A549 treated with dexamethasone at 1 μM for 4 hours (cell line): ENCODE measurements around the gene ACRBP. TPM values are rescaled to one million over a fixed set of nuclear protein-coding genes. Genes with fewer than 3 reads are reported as not detected.

Experiments used
- total RNA-seq: library from RNA; stranded (reverse); fragments of 200-300 nt; extraction: Qiagen RNA extraction; gene quantifications from 5 replicates; pipeline ENCODE4 v1.2.3, GENCODE V29; 2022

The ACRBP gene
- total RNA-seq = 0.13 to 0.23 TPM (median 0.19 TPM) in 5 replicates

GRCh38 chr12:6647083-6647604, at the start of gene ACRBP:
TSS of gene ACRBP (minus strand) at chr12:6647432. CDS start at chr12:6647366, 66 bp downstream.

GRCh38 chr12:6688999-6689882, 42.0 kb upstream of the ACRBP start, which contains the start of gene ZNF384:
TSS of gene ZNF384 (minus strand) at chr12:6689375. CDS start at chr12:6679520, 9,855 bp downstream.

GRCh38 chr12:6662906-6663742, 15.9 kb upstream of the ACRBP start, which contains the start of gene ING4:
TSS of gene ING4 (minus strand) at chr12:6663119. CDS start at chr12:6663101, 18 bp downstream.

GRCh38 chr12:6635856-6636531, 11.2 kb downstream of the ACRBP start, which contains the start of gene LPAR5:
TSS of gene LPAR5 (minus strand) at chr12:6635959. CDS start at chr12:6621248, 14,711 bp downstream.

Other genes starting within 250 kb of the ACRBP start
- not detected in 5 replicates for gene CD27, start 202.5 kb downstream of the ACRBP start, total RNA-seq
- gene TAPBPL, start 195.4 kb downstream of the ACRBP start, total RNA-seq = 3.1 to 3.6 TPM (median 3.5 TPM) in 5 replicates
- gene VAMP1, start 176.8 kb downstream of the ACRBP start, total RNA-seq = 8.7 to 13.1 TPM (median 12.6 TPM) in 5 replicates
- gene MRPL51, start 154.2 kb downstream of the ACRBP start, total RNA-seq = 277 to 325 TPM (median 291 TPM) in 5 replicates
- gene NCAPD2, start 153.3 kb downstream of the ACRBP start, total RNA-seq = 44.6 to 67.9 TPM (median 62.9 TPM) in 5 replicates
- gene GAPDH, start 112.9 kb downstream of the ACRBP start, total RNA-seq = 6,774 to 8,699 TPM (median 8,412 TPM) in 5 replicates
- 1.3 to 2.0 TPM (median 1.5 TPM) in 5 replicates for gene IFFO1, start 91.4 kb downstream of the ACRBP start, total RNA-seq
- 84.8 to 101 TPM (median 93.6 TPM) in 5 replicates for gene NOP2, start 79.1 kb downstream of the ACRBP start, total RNA-seq
- 61.0 to 71.4 TPM (median 66.7 TPM) in 5 replicates for gene CHD4, start 40.1 kb downstream of the ACRBP start, total RNA-seq
- 0.51 to 0.87 TPM (median 0.71 TPM) in 5 replicates for gene LPAR5, start 11.5 kb downstream of the ACRBP start, total RNA-seq
- gene ING4, start 15.7 kb upstream of the ACRBP start, total RNA-seq = 11.8 to 15.1 TPM (median 12.9 TPM) in 5 replicates
- gene ZNF384, start 41.9 kb upstream of the ACRBP start, total RNA-seq = 49.3 to 61.4 TPM (median 58.0 TPM) in 5 replicates
- 0.56 to 1.0 TPM (median 0.96 TPM) in 5 replicates for gene PIANP, start 53.4 kb upstream of the ACRBP start, total RNA-seq
- gene COPS7A, start 76.6 kb upstream of the ACRBP start, total RNA-seq = 46.5 to 53.0 TPM (median 52.7 TPM) in 5 replicates
- gene MLF2, start 105.7 kb upstream of the ACRBP start, total RNA-seq = 252 to 307 TPM (median 297 TPM) in 5 replicates
- 661 to 1,016 TPM (median 1,000 TPM) in 5 replicates for gene PTMS, start 118.9 kb upstream of the ACRBP start, total RNA-seq
- gene LAG3, start 125.1 kb upstream of the ACRBP start, total RNA-seq = 0.56 to 1.7 TPM (median 1.3 TPM) in 5 replicates
- gene CD4, start 142.1 kb upstream of the ACRBP start, total RNA-seq = not detected in 5 replicates
- gene GPR162, start 174.4 kb upstream of the ACRBP start, total RNA-seq = 0.29 to 0.64 TPM (median 0.41 TPM) in 5 replicates
- 19.9 to 28.7 TPM (median 24.8 TPM) in 5 replicates for gene P3H3, start 181.0 kb upstream of the ACRBP start, total RNA-seq
- 0.59 to 2.3 TPM (median 1.5 TPM) in 5 replicates for gene GNB3, start 193.5 kb upstream of the ACRBP start, total RNA-seq
- gene CDCA3, start 203.9 kb upstream of the ACRBP start, total RNA-seq = 66.7 to 77.6 TPM (median 68.2 TPM) in 5 replicates
- gene USP5, start 204.7 kb upstream of the ACRBP start, total RNA-seq = 75.1 to 101 TPM (median 89.8 TPM) in 5 replicates
- 1,541 to 1,693 TPM (median 1,645 TPM) in 5 replicates for gene TPI1, start 220.1 kb upstream of the ACRBP start, total RNA-seq
- gene SPSB2, start 225.9 kb upstream of the ACRBP start, total RNA-seq = 26.1 to 33.1 TPM (median 31.8 TPM) in 5 replicates